ENCODE measurements around the gene LRRC56. TPM values are rescaled to one million over a fixed set of nuclear protein-coding genes. Genes with fewer than 3 reads are reported as not detected.

LRRC56 gene
- total and polyA plus RNA-seq, 4 donors, result 0.25 to 1.5 (median 1.2) TPM

GRCh38 chr11:491358-491757 lies 46.0 kb upstream of the LRRC56 start:
- Histone ChIP-seq H3K4me3 (ENCODE audit: low read length in 2 of 2) (no peak overlapping the region), H3K4me1 (ENCODE audit: control insufficient read depth in 1 of 2, insufficient read depth in 2 of 2, low read length in 2 of 2) (no peaks in the 10 kb centered on the region), H3K36me3 (ENCODE audit: control insufficient read depth in 1 of 2, insufficient read depth in 2 of 2, low read length in 1 of 2) (no peaks in the 10 kb centered on the region), H3K27me3 (ENCODE audit: control insufficient read depth in 1 of 2, insufficient read depth in 2 of 2, low read length in 1 of 2) (no peaks in the 10 kb centered on the region), H3K27ac (ENCODE audit: low read depth in 1 of 2, low read length in 2 of 2) (no peak overlapping the region), H3K9me3 (ENCODE audit: control insufficient read depth, low read length) (no peaks in the 10 kb centered on the region)
- intact Hi-C loops (cut with DNase I), result no loop called here
- 84 to 85% methylated on average over 7 of the region's 7 CpGs for WGBS, 2 donors
- ATAC-seq (ENCODE audit: low FRiP score), result no peak
- peak in 1 of 2 donors; percentile 42 for DNase-seq

- no peaks in the 10 kb centered on the region for H3K27me3 ChIP-seq (ENCODE audit: control insufficient read depth in 1 of 2, insufficient read depth in 2 of 2, low read length in 1 of 2)
- DNase-seq (peak in 1 of 2 donors; percentile 39), ATAC-seq (ENCODE audit: low FRiP score) (no peak)
- 86 to 88% methylated on average over 32 of the region's 32 CpGs for WGBS, 2 donors
- intact Hi-C loops (cut with DNase I), result no loop called here
- no peak overlapping the region for H3K27ac ChIP-seq (ENCODE audit: low read depth in 1 of 2, low read length in 2 of 2)
- no peaks in the 10 kb centered on the region for H3K9me3 ChIP-seq (ENCODE audit: control insufficient read depth, low read length)
- H3K4me3 ChIP-seq (ENCODE audit: low read length in 2 of 2), result no peak overlapping the region
- no peaks in the 10 kb centered on the region for H3K4me1 ChIP-seq (ENCODE audit: control insufficient read depth in 1 of 2, insufficient read depth in 2 of 2, low read length in 2 of 2)
- H3K36me3 ChIP-seq (ENCODE audit: control insufficient read depth in 1 of 2, insufficient read depth in 2 of 2, low read length in 1 of 2), result peaks cover 0 to 2% of the 10 kb centered on the region in 2 donors
Measured at GRCh38 chr11:492427-493226, 44.7 kb upstream of the LRRC56 start.

GRCh38 chr11:494761-495536 lies 42.4 kb upstream of the LRRC56 start:
- Histone ChIP-seq H3K9me3 (ENCODE audit: control insufficient read depth, low read length) (no peaks in the 10 kb centered on the region), H3K4me3 (ENCODE audit: low read length in 2 of 2) (no peak overlapping the region), H3K27ac (ENCODE audit: low read depth in 1 of 2, low read length in 2 of 2) (no peak overlapping the region), H3K36me3 (ENCODE audit: control insufficient read depth in 1 of 2, insufficient read depth in 2 of 2, low read length in 1 of 2) (peaks cover 0 to 14% of the 10 kb centered on the region in 2 donors), H3K4me1 (ENCODE audit: control insufficient read depth in 1 of 2, insufficient read depth in 2 of 2, low read length in 2 of 2) (no peaks in the 10 kb centered on the region), H3K27me3 (ENCODE audit: control insufficient read depth in 1 of 2, insufficient read depth in 2 of 2, low read length in 1 of 2) (no peaks in the 10 kb centered on the region)
- intact Hi-C loops (cut with DNase I), result no loop called here
- DNase-seq (peak in 1 of 2 donors; percentile 53), ATAC-seq (ENCODE audit: low FRiP score) (no peak)
- 85 to 86% methylated on average over 32 to 37 of the region's 37 CpGs for WGBS, 2 donors

- Histone ChIP-seq H3K27me3 (ENCODE audit: control insufficient read depth in 1 of 2, insufficient read depth in 2 of 2, low read length in 1 of 2) (no peaks in the 10 kb centered on the region), H3K9me3 (ENCODE audit: control insufficient read depth, low read length) (no peaks in the 10 kb centered on the region), H3K4me3 (ENCODE audit: low read length in 2 of 2) (no peak overlapping the region), H3K36me3 (ENCODE audit: control insufficient read depth in 1 of 2, insufficient read depth in 2 of 2, low read length in 1 of 2) (peaks cover 0 to 16% of the 10 kb centered on the region in 2 donors), H3K27ac (ENCODE audit: low read depth in 1 of 2, low read length in 2 of 2) (no peak overlapping the region), H3K4me1 (ENCODE audit: control insufficient read depth in 1 of 2, insufficient read depth in 2 of 2, low read length in 2 of 2) (no peaks in the 10 kb centered on the region)
- intact Hi-C loops (cut with DNase I), result no loop called here
- ATAC-seq (ENCODE audit: low FRiP score) (no peak), DNase-seq (peak in 1 of 2 donors; percentile 22)
- WGBS, 2 donors, result 60 to 64% methylated on average over 10 of the region's 10 CpGs
Measured at GRCh38 chr11:495537-495931, 41.8 kb upstream of the LRRC56 start.

- H3K36me3 ChIP-seq (ENCODE audit: control insufficient read depth in 1 of 2, insufficient read depth in 2 of 2, low read length in 1 of 2), result peaks cover 0 to 16% of the 10 kb centered on the region in 2 donors
Measured at GRCh38 chr11:496834-497564, 40.3 kb upstream of the LRRC56 start.

GRCh38 chr11:497565-498296 lies 39.6 kb upstream of the LRRC56 start:
- H3K4me1 ChIP-seq (ENCODE audit: control insufficient read depth in 1 of 2, insufficient read depth in 2 of 2, low read length in 2 of 2), result no peaks in the 10 kb centered on the region
- intact Hi-C loops (cut with DNase I), result no loop called here
- peak in 1 of 2 donors; percentile 36 for DNase-seq

More at GRCh38 chr11:496834-497564, 40.3 kb upstream of the LRRC56 start:
- 93 to 96% methylated on average over 34 of the region's 34 CpGs for WGBS, 2 donors
- Histone ChIP-seq H3K9me3 (ENCODE audit: control insufficient read depth, low read length) (no peaks in the 10 kb centered on the region), H3K4me1 (ENCODE audit: control insufficient read depth in 1 of 2, insufficient read depth in 2 of 2, low read length in 2 of 2) (no peaks in the 10 kb centered on the region), H3K4me3 (ENCODE audit: low read length in 2 of 2) (no peak overlapping the region), H3K27me3 (ENCODE audit: control insufficient read depth in 1 of 2, insufficient read depth in 2 of 2, low read length in 1 of 2) (no peaks in the 10 kb centered on the region), H3K27ac (ENCODE audit: low read depth in 1 of 2, low read length in 2 of 2) (no peak overlapping the region)
- DNase-seq, result peak in 1 of 2 donors; percentile 37
- intact Hi-C loops (cut with DNase I), result no loop called here
- no peak for ATAC-seq (ENCODE audit: low FRiP score)

GRCh38 chr11:498297-499181 lies 38.8 kb upstream of the LRRC56 start:
- peaks cover 0 to 16% of the 10 kb centered on the region in 2 donors for H3K36me3 ChIP-seq (ENCODE audit: control insufficient read depth in 1 of 2, insufficient read depth in 2 of 2, low read length in 1 of 2)
- no peak overlapping the region for H3K27ac ChIP-seq (ENCODE audit: low read depth in 1 of 2, low read length in 2 of 2)
- no peaks in the 10 kb centered on the region for H3K4me1 ChIP-seq (ENCODE audit: control insufficient read depth in 1 of 2, insufficient read depth in 2 of 2, low read length in 2 of 2)
- ATAC-seq (ENCODE audit: low FRiP score) (no peak), DNase-seq (peak in 1 of 2 donors; percentile 48)
- intact Hi-C loops (cut with DNase I), result no loop called here
- H3K4me3 ChIP-seq (ENCODE audit: low read length in 2 of 2), result no peak overlapping the region
- no peaks in the 10 kb centered on the region for H3K27me3 ChIP-seq (ENCODE audit: control insufficient read depth in 1 of 2, insufficient read depth in 2 of 2, low read length in 1 of 2)
- WGBS, 2 donors, result 95% methylated on average over 39 of the region's 39 CpGs
- H3K9me3 ChIP-seq (ENCODE audit: control insufficient read depth, low read length), result no peaks in the 10 kb centered on the region

More at GRCh38 chr11:497565-498296, 39.6 kb upstream of the LRRC56 start:
- WGBS, 2 donors, result 96% methylated on average over 31 of the region's 31 CpGs
- ATAC-seq (ENCODE audit: low FRiP score), result no peak
- Histone ChIP-seq H3K27ac (ENCODE audit: low read depth in 1 of 2, low read length in 2 of 2) (no peak overlapping the region), H3K4me3 (ENCODE audit: low read length in 2 of 2) (no peak overlapping the region), H3K9me3 (ENCODE audit: control insufficient read depth, low read length) (no peaks in the 10 kb centered on the region), H3K27me3 (ENCODE audit: control insufficient read depth in 1 of 2, insufficient read depth in 2 of 2, low read length in 1 of 2) (no peaks in the 10 kb centered on the region), H3K36me3 (ENCODE audit: control insufficient read depth in 1 of 2, insufficient read depth in 2 of 2, low read length in 1 of 2) (peaks cover 0 to 16% of the 10 kb centered on the region in 2 donors)

Data from aorta (tissue), 5 donors.